ENCODE measurements around the gene CARD9. TPM values are rescaled to one million over a fixed set of nuclear protein-coding genes. Genes with fewer than 3 reads are reported as not detected.

The CARD9 gene
- total RNA-seq, 1 experiment from 2014 or later, result 1.1 TPM

DNA sequence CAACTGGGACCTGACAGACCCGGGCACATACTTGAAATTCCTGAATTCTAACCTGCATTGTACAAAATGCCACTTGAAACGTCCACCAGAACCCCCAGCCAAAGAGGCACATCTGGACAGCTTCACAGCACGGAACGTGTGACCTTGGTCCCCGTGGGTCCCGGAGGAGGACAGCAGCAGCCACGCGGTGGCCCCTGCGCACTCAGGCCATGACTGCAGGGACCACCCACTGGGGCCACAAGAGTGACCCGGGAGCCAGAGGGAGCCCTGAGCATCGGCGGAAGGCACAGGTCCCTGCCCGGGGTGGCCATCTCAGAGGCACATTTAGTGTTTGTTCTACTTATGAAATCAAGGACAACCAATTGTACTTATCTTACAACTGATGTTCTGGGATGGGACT, 28.6 kb upstream of the CARD9 start:
- DNase-seq (no peak), ATAC-seq (no peak)
- peaks cover 12% of the 10 kb centered on the region for H3K4me1 ChIP-seq (ENCODE audit: insufficient read depth, low read length)
- POLR2A ChIA-PET (ENCODE audit: unreplicated experiment), result no interaction called here
- H4K20me1 ChIP-seq (ENCODE audit: low read length), result no peaks in the 10 kb centered on the region
- H3K36me3 ChIP-seq (ENCODE audit: low read depth, low read length), result no peaks in the 10 kb centered on the region; the same call in 1 of the 2 replicates
- intact Hi-C loops (cut with micrococcal nuclease), result no loop called here
- no peaks in the 10 kb centered on the region for H3F3A ChIP-seq (ENCODE audit: low read length, unreplicated experiment)
- H3K4me3 ChIP-seq (ENCODE audit: low read length), result no peak overlapping the region
- no peak overlapping the region for H3K27ac ChIP-seq (ENCODE audit: low read length)
- no peak overlapping the region for H3K9ac ChIP-seq (ENCODE audit: low read length)
- TF ChIP-seq, protein P1, sequence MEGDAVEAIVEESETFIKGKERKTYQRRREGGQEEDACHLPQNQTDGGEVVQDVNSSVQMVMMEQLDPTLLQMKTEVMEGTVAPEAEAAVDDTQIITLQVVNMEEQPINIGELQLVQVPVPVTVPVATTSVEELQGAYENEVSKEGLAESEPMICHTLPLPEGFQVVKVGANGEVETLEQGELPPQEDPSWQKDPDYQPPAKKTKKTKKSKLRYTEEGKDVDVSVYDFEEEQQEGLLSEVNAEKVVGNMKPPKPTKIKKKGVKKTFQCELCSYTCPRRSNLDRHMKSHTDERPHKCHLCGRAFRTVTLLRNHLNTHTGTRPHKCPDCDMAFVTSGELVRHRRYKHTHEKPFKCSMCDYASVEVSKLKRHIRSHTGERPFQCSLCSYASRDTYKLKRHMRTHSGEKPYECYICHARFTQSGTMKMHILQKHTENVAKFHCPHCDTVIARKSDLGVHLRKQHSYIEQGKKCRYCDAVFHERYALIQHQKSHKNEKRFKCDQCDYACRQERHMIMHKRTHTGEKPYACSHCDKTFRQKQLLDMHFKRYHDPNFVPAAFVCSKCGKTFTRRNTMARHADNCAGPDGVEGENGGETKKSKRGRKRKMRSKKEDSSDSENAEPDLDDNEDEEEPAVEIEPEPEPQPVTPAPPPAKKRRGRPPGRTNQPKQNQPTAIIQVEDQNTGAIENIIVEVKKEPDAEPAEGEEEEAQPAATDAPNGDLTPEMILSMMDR (conservative IDR thresholded peaks at IDR 0.05; ENCODE audit: low read depth, low read length), result no peak
- TF ChIP-seq EZH2 (IDR thresholded peaks at IDR 0.05; ENCODE audit: low read length, unreplicated experiment) (no peak), EZH2phosphoT487 (IDR thresholded peaks at IDR 0.05; ENCODE audit: borderline replicate concordance, low read length) (no peak)
- BruUV-seq (replicated peaks), result no TSS peak
- H3K9me3 ChIP-seq (ENCODE audit: low read length), result no peaks in the 10 kb centered on the region
- peaks cover 23% of the 10 kb centered on the region for H3K79me2 ChIP-seq (ENCODE audit: low read length)
- no peaks in the 10 kb centered on the region for H3K27me3 ChIP-seq (ENCODE audit: low read length)
- H2AFZ ChIP-seq (ENCODE audit: low read length), result no peak overlapping the region
- CTCF ChIA-PET, result no interaction called here
- no peak overlapping the region for H3K4me2 ChIP-seq (ENCODE audit: low read length)
- no peaks in the 10 kb centered on the region for H3K9me2 ChIP-seq (replicated peaks; ENCODE audit: low read length)

DNA sequence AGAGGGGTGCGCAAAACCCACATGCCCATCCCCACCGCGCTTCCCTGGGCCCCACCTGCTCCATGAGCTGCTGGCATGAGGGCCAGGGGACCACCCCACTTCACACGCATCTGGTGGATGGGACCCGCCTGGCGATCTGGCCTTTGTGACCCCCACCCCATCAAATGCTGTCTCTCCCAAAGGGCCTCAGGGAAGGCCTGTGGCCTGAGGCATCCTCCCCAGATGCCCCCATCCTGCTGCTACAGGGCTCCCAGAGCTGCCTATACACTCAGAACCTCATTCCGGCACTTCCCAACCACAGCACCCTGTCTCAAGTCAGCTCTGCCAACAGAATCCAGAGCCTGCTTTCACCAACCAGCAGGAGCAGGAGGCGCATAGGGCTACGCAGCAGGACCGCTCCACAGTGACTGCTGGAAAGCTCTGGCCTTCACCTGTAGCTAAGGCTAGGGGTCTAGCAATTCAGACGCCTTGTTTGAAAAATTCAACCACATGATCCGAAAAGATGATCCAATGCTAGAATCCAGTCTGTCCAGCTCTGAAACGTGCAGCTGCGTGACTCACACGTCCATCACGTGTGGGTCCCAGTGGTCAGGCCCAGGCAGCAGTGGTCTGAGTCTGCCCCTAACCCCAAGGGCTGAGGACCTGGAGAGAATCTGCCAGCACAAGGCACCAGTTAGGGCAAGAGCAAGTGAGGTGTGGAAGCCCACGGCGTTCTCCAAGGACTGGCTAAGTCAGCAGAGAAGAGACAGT, 27.9 kb upstream of the CARD9 start:
- no peak overlapping the region for H2AFZ ChIP-seq (ENCODE audit: low read length)
- H3K27me3 ChIP-seq (ENCODE audit: low read length), result no peaks in the 10 kb centered on the region
- H3K4me2 ChIP-seq (ENCODE audit: low read length), result no peak overlapping the region
- BruUV-seq (replicated peaks), result no TSS peak
- intact Hi-C loops (cut with micrococcal nuclease), result loop anchor here (2.0 kb wide), 1 partner anchor 63 kb away; no protein-coding TSS in a partner anchor
- no peaks in the 10 kb centered on the region for H3K9me3 ChIP-seq (ENCODE audit: low read length)
- ChIA-PET CTCF (no interaction called here), POLR2A (ENCODE audit: unreplicated experiment) (no interaction called here)
- ATAC-seq (no peak), DNase-seq (no peak)
- no peak overlapping the region for H3K9ac ChIP-seq (ENCODE audit: low read length)
- H3K9me2 ChIP-seq (replicated peaks; ENCODE audit: low read length), result no peaks in the 10 kb centered on the region
- no peaks in the 10 kb centered on the region for H4K20me1 ChIP-seq (ENCODE audit: low read length)
- no peaks in the 10 kb centered on the region for H3F3A ChIP-seq (ENCODE audit: low read length, unreplicated experiment)
- peaks cover 23% of the 10 kb centered on the region for H3K79me2 ChIP-seq (ENCODE audit: low read length)
- peaks cover 12% of the 10 kb centered on the region for H3K4me1 ChIP-seq (ENCODE audit: insufficient read depth, low read length)
- TF ChIP-seq EZH2 (IDR thresholded peaks at IDR 0.05; ENCODE audit: low read length, unreplicated experiment), result no peak
- TF ChIP-seq, protein P1 (conservative IDR thresholded peaks at IDR 0.05; ENCODE audit: low read depth, low read length), result no peak
- peaks cover 3% of the 10 kb centered on the region; the same call in 1 of the 2 replicates for H3K36me3 ChIP-seq (ENCODE audit: low read depth, low read length)
- H3K4me3 ChIP-seq (ENCODE audit: low read length), result no peak overlapping the region
- no peak overlapping the region for H3K27ac ChIP-seq (ENCODE audit: low read length)
